Urinary bladder (tissue), 4 donors: Measurements from ENCODE around the gene STAG1. TPM values are rescaled to one million over a fixed set of nuclear protein-coding genes. Genes with fewer than 3 reads are reported as not detected.
"Not testable (repeated sequence)": the region's sequence is repeated elsewhere in the genome, so short reads cannot be mapped to it uniquely, and the experiment has no call there.

Experiments
- DNase-seq: peaks from one replicate; pipeline ENCODE4 v3.0.0-alpha.2; 2015; ENCODE audit errors: extremely low spot score
- H3K27ac ChIP-seq: one replicate; pipeline ENCODE4 v1.5.1; 2013; ENCODE audit warnings: low read depth, mild to moderate bottlenecking, moderate library complexity
- H3K36me3 ChIP-seq: one replicate; pipeline ENCODE4 v1.6.1; 2013; ENCODE audit warnings: mild to moderate bottlenecking, moderate library complexity; ENCODE audit not compliant: insufficient read depth
- H3K4me1 ChIP-seq: one replicate; pipeline ENCODE4 v1.6.1; 2013; ENCODE audit warnings: mild to moderate bottlenecking, moderate library complexity; ENCODE audit not compliant: insufficient read depth
- H3K4me3 ChIP-seq: one replicate; pipeline ENCODE4 v1.5.1; 2013; ENCODE audit warnings: low read depth, low read length
- WGBS: extraction: QIAGEN DNeasy Blood & Tissue Kit; methylation state at CpG from one replicate; pipeline ENCODE4 v1.1.7; 2013; 5-methylcytosine and 5-hydroxymethylcytosine counted together
- polyA plus RNA-seq: library from polyadenylated mRNA; stranded (reverse); fragments of 200-250 nt; gene quantifications from one replicate; pipeline ENCODE4 v1.2.3, GENCODE V29; 2013
- total RNA-seq: library from RNA; depleted of rRNA; stranded (reverse); fragments of >200 nt; gene quantifications from one replicate; pipeline ENCODE4 v1.2.3, GENCODE V29; 2014
- donor health status: healthy with polysubstance abuse.
- donor health status: healthy.

Gene STAG1
- total RNA-seq: 130 TPM
- polyA plus RNA-seq: 19.3 TPM

DNA sequence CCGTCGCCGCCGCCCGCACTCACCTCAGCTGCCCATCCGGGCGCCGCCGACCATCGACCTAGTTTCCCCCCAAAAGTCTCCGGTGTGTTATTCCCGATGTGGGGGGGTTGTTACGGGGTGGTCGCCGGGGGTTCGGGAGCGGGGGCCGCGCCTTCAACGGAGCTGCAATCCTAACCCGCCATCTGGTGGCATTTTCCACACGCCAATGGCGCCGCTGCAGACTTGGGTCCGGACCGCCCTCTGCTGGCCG lies at the start of gene STAG1:
STAG1 (minus strand) TSS at position 207 of the 250 bp plus-strand sequence. CDS start 121,480 bp downstream, outside the sequence.
- 1% methylated on average over 27 of the region's 27 CpGs for WGBS
- peak within 1 kb of the TSS; percentile 99 for H3K27ac ChIP-seq
- H3K4me3 ChIP-seq: peak within 1 kb of the TSS; percentile 99
- no peaks in the 10 kb centered on the region for H3K36me3 ChIP-seq
- H3K4me1 ChIP-seq: no peaks in the 10 kb centered on the region
- DNase-seq: no peak

DNA sequence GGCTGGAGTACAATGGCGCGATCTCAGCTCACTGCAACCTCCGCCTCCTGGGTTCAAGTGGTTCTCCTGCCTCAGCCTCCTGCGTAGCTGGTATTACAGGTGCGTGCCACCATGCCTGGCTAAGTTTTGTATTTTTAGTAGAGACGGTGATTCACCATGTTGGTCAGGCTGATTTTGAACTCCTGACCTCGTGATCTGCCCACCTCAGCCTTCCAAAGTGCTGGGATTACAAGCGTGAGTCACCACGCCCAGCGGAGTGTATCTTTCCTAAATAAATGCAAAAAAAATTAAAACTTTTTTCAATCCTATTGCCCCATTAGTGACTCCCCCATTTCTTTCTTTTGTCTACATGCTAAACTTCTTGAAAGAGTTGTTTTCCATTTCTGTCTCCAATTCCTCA lies 49.0 kb upstream of the STAG1 start:
- H3K4me1 ChIP-seq, H3K4me3 ChIP-seq, H3K36me3 ChIP-seq, DNase-seq, H3K27ac ChIP-seq: not testable (repeated sequence)
- WGBS: 97% methylated on average over 10 of the region's 10 CpGs

DNA sequence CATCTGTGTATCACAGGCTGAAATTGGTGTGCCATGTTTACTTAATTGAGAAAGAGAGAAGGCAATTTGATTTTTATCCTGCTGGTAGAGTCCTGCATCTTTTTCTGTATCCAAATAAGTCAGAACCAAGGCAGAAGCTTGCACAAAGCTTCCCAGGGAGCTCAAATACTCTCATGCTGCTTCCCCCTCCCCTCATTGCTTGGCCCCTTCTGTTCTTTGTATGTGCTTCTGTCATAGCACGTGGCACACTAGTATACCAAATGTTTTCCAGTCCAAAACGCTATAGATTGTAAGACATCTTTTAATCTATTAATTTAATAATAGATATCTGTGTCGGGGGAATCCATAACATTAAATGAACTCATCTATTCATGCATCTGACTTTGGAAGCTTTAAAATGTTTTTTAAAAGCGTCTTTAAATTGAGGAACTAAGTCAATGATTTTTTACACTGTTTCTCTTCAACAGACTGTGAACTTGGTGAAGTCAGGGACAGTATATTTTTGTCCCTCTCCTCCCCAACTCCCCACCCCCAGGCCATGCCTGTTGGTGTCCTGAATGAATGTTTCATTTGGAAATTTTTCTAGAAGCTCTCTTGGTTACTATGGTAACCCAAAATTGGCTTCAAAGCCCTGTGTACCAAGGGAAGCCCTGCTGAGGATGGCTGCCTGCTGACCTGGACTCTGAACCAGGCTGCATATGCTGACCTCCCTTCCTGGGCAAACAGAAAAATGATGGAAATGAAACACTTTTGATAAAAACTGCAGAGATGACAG lies 40.6 kb upstream of the STAG1 start:
- Histone ChIP-seq H3K4me1 (no peaks in the 10 kb centered on the region), H3K4me3 (no peak overlapping the region), H3K36me3 (no peaks in the 10 kb centered on the region), H3K27ac (no peak overlapping the region)
- no peak for DNase-seq
- 62% methylated on average over 4 of the region's 4 CpGs for whole genome bisulfite sequencing

DNA sequence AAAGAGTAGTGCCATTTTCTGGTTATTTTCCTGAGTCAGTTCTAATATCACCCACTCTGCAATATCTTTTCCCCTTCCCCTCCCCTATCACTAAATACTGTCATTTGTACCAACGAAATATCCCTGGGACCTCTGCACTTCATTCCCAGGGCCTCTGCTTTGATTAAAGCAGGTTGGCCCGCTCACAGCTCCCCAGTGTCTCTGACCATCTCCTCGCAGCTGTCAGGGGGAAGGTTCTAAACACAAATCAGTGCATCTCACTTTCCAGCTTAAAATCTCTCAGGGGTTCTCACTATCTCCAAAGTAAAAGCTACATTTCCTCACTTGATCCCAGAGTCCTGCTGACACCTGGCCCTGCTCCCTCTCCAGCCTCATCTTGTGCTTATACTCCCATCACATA lies 38.6 kb upstream of the STAG1 start:
- Histone ChIP-seq H3K36me3 (no peaks in the 10 kb centered on the region), H3K4me3 (no peak overlapping the region), H3K27ac (no peak overlapping the region), H3K4me1 (no peaks in the 10 kb centered on the region)
- no peak for DNase-seq
- 92% methylated on average over 3 of the region's 3 CpGs for WGBS

DNA sequence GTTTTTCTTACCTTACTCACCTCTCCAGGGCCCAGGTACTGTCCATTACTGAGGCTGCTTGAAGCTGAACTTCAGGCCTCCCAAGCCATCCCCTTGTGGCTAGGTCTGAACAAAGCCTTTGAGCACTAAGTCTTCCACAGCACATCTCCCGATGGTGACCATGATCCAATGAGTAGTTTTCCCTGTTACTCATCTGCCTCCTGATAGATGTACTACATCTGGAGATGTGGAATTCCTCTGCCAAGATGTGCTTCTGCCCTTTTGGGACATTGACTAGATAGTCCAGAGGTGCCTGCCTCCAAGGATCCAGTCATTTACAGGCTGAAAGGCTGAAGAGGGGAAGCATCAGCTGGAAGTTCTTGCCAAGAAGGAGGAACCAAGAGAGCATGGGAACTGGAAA lies 37.8 kb upstream of the STAG1 start:
- no peak overlapping the region for H3K4me3 ChIP-seq
- H3K4me1 ChIP-seq: no peaks in the 10 kb centered on the region
- H3K27ac ChIP-seq: no peak overlapping the region
- DNase-seq: no peak
- WGBS: 87% methylated on average over 1 of the region's 1 CpG
- no peaks in the 10 kb centered on the region for H3K36me3 ChIP-seq

DNA sequence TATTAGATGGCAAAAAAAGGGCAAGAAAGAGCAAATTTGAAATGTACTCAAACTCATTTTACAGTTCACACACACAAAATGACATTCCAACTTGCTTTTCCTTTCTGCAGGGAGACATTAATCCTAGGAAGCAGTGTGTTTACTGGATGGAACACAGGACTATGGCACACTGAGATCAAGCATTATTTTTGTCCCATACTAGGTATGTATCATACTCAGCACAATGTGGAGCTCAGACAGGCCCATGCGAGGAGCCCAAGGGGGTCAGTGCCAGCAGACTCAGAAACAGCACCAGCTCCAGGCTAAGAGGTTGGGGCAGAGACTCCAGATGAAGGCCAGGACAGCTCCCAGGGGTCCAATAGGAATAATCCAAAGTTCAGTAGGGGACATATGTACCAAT lies 36.0 kb upstream of the STAG1 start:
- H3K27ac ChIP-seq: no peak overlapping the region
- no peaks in the 10 kb centered on the region for H3K4me1 ChIP-seq
- DNase-seq: no peak
- WGBS: 78% methylated on average over 1 of the region's 1 CpG
- H3K36me3 ChIP-seq: no peaks in the 10 kb centered on the region
- no peak overlapping the region for H3K4me3 ChIP-seq

DNA sequence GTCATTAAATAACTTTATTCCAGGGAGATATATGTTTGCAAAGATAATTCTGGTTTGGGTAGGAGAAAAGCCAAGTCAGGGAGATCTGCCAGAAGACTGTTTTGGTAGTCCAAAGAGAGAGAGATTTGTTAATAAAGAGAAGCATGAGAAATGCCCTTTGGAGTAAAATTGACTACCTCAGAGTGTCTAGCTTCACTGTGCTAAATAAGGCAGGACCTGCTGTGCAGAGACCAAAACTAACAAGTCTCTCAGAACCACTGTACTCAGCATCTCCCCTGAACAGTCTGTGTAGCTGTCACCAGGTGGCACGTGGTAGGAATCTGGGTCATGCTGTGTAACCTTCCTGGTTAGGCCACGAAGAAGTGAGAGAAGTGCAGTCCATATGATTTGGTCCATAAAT lies 35.2 kb upstream of the STAG1 start:
- H3K36me3 ChIP-seq: no peaks in the 10 kb centered on the region
- H3K4me3 ChIP-seq: no peak overlapping the region
- H3K27ac ChIP-seq: peak overlapping the region; percentile 52
- H3K4me1 ChIP-seq: no peaks in the 10 kb centered on the region
- 21% methylated on average over 2 of the region's 2 CpGs for WGBS
- no peak for DNase-seq

DNA sequence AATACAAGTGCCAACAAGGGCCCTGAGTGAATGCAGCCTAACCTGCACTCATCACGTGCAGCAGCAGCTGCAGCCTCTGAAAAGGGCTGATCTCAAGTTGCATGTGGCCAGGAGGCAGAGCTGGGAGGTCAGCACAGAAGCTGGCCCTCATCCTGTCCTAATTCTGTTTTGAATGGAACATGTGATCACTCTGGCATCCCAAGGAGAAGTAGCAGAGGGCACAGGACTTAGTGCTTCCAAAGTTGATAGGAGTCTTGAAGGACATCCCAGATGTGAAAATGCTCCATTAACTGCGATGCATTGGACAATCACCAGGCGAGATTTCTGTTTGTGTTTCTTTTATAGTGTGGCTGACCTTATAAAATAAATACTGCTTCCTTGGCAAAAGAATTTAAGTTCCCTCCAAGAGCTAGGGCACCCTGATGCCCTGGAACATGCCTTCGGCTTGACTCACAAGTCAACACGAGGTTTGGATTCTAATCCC lies 31.6 kb upstream of the STAG1 start:
- Histone ChIP-seq H3K4me1 (no peaks in the 10 kb centered on the region), H3K36me3 (no peaks in the 10 kb centered on the region), H3K4me3 (no peak overlapping the region), H3K27ac (no peak overlapping the region)
- WGBS: 46% methylated on average over 5 of the region's 5 CpGs
- no peak for DNase-seq

DNA sequence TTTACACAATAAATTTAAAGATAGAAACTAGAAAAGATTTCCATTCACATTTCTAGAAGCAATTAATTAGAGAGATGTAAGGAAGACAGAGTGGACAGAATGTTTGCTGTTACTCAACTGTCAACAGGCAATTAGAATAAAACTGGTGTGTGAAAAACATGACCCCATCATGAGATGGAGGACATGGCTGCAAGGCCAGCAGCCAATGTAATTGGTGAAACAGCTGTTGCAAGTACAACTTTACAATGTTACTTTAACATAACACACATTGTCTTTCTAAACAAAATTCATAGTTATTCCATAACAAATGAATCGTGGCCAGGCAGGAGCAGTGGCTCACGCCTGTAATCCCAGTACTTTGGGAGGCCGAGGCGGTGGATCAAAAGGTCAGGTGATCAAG lies 28.6 kb upstream of the STAG1 start:
- Histone ChIP-seq H3K27ac (no peak overlapping the region), H3K4me1 (no peaks in the 10 kb centered on the region), H3K4me3 (no peak overlapping the region), H3K36me3 (no peaks in the 10 kb centered on the region)
- WGBS: 73% methylated on average over 4 of the region's 4 CpGs
- DNase-seq: no peak

DNA sequence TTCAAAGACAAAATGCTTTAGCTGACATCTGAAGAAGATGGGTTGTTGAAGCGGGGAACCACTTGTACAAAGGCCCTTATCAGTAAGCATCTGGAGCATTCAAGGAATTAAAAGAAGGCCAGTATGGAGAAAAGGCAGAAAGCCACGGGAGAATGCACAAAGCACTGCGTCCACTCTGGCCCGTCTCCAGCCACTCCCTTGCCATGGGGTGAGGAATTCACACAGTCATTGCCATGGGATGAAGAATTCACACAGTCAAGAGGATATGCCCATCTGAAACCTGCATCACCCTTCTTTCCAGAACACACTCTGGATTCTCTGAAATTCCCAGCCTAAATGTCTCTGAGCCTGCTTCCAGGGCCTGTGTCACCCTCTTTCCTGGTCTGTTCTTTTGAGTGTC lies 26.7 kb upstream of the STAG1 start:
- no peak overlapping the region for H3K4me3 ChIP-seq
- no peak for DNase-seq
- no peak overlapping the region for H3K27ac ChIP-seq
- WGBS: 52% methylated on average over 4 of the region's 4 CpGs
- no peaks in the 10 kb centered on the region for H3K4me1 ChIP-seq
- H3K36me3 ChIP-seq: no peaks in the 10 kb centered on the region

DNA sequence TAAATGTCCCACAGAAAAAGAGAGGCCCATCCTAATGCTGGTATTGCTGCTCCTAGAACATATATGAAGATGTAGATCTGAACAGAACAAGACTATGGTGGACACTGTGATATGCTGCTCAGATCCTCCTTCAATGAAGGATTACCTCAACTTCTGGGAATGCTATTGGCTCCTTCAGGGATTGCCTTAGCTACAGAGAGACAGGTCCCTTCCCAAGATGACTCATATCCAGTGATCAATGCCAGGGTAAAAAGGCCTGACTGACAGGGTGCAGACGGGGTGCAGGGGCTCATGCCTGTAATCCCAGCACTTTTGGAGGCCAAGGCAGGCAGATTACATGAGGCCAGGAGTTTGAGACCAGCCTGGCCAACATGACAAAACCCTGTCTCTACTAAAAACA lies 20.5 kb upstream of the STAG1 start:
- H3K4me3 ChIP-seq: no peak overlapping the region
- DNase-seq: no peak
- H3K4me1 ChIP-seq: no peaks in the 10 kb centered on the region
- WGBS: 53% methylated on average over 1 of the region's 1 CpG
- no peaks in the 10 kb centered on the region for H3K36me3 ChIP-seq
- no peak overlapping the region for H3K27ac ChIP-seq

DNA sequence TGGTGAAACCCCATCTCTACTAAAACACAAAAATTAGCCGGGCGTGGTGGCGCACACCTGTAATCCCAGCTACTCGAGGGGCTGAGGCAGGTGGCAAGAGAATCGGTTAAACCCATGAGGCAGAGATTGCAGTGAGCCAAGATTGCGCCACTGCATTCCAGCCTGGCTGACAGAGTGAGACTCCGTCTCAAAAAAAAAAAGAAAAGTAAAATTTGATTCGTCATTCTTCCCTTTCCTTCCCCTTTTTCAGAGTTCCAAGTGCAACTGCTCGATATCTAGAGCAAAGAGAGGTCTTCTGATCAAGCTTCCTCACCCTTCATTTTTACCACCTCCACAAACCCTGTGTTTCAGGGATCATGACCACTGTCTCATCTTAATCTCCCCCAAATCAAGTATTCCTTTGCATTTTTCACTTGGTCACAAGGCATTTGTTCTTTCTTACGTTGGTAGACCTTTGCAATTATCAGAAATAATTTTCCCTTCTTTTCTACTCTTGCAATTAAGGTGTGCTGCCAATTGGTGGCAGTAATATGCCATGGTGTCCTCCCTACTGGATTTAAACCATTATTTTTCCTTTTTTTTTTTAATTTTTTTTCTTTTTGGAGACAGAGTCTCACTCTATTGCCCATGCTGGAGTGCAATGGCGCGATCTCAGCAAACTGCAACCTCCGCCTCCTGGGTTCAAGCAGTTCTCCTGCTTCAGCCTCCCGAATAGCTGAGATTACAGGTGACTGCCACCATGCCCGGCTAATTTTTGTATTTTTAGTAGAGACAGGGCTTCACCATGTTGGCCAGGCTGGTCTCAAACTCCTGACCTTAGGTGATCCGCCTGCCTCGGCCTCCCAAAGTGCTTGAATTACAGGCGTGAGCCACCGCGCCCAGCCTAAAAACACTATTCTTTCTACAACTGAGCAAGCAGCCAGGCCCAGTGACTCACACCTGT lies 6.3 kb upstream of the STAG1 start:
- not testable (repeated sequence) for H3K27ac ChIP-seq, H3K36me3 ChIP-seq, H3K4me1 ChIP-seq, H3K4me3 ChIP-seq, DNase-seq
- 86% methylated on average over 20 of the region's 20 CpGs for WGBS

DNA sequence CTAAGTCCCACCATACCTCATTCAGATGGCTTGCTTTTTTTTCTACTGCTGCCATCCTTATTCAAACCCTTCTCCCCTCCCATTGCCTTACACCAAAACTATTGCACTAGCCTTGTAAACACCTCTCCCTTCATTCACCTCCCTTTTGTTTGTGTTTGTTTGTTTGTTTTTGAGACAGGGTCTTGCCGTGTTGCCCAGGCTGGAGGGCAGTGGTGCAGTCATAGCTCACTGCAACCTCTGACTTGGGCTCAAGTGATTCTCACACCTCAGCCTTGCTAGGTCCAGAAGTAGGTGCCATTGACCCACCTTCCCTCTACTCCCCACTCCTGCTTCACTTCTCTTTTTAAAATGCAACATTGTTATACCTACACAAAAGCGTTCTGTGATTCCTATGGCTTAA lies 3.0 kb upstream of the STAG1 start:
- Histone ChIP-seq H3K4me1 (no peaks in the 10 kb centered on the region), H3K27ac (no peak overlapping the region), H3K36me3 (no peaks in the 10 kb centered on the region), H3K4me3 (no peak overlapping the region)
- 87% methylated on average over 2 of the region's 2 CpGs for WGBS
- no peak for DNase-seq

DNA sequence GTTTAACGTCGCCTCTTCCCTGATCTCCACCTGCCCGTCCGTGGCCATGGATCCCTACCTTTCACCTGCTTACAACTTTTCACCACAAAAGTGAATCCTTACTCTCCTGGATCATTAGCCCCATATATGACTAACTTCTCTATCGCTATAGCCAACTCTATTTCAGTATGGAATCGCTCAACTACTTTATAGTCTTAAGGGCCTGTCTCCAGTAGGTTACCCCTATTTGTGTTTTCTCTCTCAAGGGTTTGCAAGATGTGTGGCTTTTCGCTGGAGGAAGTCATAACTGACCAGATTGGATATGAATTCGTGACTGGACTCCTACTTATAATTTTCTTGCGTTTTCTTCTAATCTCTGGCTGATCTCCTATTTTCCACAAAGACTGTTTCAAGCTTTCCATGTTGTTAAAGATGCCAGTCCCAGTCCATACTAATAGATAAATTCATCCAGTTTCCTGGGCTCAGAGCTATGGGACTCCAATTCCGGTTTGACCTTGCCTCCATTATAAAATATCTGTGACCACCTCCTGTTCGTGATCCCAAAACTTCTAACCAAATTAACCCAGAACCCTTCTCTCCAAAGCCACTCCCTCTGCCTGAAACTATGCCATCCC lies 1.3 kb upstream of the STAG1 start:
- Histone ChIP-seq H3K4me1 (no peaks in the 10 kb centered on the region), H3K36me3 (no peaks in the 10 kb centered on the region), H3K27ac (peak overlapping the region; percentile 94), H3K4me3 (peak overlapping the region; percentile 46)
- WGBS: 57% methylated on average over 11 of the region's 11 CpGs
- DNase-seq: no peak
